IPS-18c (cell line): ENCODE results near the gene HUNK.

ENCODE experiments used
- H3K4me3 ChIP-seq: 2 replicates; pipeline ENCODE4 v1.7.0; 2013; ENCODE audit warnings: low read depth, mild to moderate bottlenecking, low read length, moderate library complexity; ENCODE audit not compliant: insufficient read depth
- H3K9me3 ChIP-seq: one replicate; pipeline ENCODE4 v1.6.1; 2013; ENCODE audit warnings: mild to moderate bottlenecking, low read length, moderate library complexity; ENCODE audit not compliant: control insufficient read depth, insufficient read depth

Gene HUNK

DNA sequence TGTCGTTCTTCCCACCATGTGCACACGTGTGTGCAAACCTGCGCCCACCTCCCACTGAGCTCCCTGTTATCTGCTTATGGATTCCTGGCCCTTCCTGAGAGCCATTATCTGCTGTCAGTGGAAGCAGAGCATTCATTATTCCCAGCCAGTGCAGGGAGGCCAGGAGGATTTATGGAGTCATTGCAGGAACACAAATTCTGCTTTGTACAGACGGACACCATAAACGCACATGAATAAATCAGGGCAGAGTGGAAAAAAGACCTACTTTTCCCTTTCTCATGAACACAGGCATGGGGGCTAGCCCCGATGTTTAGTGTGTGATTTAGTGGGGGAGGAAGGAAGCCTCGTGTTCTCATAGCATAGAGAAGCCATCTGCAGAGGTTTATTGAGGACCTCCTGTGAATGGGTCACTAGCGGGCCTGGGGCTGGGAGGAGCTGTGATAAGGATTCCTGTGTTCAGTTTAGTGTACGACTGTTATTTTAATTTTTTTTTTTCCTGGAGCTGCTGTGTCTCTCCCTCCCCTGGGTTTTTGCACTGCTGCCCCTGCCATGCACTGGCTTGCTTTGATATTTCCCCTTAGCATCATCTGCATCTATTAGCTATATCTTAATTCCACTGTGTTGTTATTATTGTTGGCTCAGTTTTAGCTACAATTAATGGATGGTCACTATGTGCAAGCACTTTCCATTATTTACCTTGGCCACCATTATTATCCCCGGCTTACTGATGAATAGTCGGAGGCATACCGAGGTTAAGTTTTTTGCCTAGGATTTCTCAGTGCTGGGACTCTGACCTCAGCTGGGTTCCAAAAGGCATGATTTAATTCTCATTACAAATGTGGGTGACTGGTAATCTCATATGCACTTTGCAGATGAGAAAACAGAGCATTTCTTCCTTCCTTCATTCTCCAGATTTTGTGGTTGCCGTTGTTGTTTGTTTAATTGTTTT lies 33.0 kb downstream of the HUNK start:
- no peaks in the 10 kb centered on the region for H3K9me3 ChIP-seq
- no peak overlapping the region for H3K4me3 ChIP-seq

DNA sequence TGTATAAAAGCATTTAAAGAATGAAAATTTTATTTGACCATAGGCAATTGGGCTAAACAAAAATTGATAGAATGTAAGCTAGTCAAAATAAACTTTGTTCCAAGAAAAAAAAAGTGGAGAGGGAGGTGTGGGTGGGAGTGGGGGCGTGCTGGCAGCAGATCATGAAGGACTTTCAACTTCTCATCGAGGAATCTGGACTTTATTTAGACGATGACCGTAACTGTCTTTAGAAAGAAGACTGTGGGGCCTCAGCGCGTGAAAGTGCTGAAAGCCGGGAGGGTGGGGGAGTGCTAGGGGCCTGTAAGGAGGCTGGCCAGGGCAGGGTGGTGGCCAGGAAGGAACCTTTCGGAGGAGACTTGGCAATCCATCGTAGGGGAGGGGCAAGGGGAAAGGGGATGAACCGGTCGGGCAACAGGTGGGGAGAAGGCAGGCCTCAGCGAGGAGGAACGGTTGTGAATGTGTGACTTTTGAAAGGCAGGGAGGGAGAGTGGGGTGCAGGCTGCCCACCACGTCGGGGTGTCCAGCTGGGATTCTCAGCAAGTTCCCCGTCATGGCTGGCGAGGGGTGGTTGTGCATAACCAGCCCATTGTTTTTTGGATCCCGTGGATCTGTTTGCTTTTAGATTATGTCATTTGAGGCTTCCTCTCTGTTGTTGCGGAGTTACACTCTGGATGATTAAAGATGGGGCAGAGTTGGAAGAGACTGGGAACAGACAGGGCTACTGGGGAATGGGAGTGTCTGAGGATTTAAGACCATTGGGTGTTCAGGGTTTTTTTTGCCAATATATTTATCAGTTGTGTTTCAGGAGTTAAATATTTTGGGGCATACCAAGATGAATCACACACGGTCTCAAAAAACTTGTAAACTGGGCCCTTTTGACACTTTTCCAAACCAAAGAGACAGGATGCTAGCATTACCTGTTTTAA lies 35.5 kb downstream of the HUNK start:
- no peaks in the 10 kb centered on the region for H3K9me3 ChIP-seq
- H3K4me3 ChIP-seq = no peak overlapping the region

DNA sequence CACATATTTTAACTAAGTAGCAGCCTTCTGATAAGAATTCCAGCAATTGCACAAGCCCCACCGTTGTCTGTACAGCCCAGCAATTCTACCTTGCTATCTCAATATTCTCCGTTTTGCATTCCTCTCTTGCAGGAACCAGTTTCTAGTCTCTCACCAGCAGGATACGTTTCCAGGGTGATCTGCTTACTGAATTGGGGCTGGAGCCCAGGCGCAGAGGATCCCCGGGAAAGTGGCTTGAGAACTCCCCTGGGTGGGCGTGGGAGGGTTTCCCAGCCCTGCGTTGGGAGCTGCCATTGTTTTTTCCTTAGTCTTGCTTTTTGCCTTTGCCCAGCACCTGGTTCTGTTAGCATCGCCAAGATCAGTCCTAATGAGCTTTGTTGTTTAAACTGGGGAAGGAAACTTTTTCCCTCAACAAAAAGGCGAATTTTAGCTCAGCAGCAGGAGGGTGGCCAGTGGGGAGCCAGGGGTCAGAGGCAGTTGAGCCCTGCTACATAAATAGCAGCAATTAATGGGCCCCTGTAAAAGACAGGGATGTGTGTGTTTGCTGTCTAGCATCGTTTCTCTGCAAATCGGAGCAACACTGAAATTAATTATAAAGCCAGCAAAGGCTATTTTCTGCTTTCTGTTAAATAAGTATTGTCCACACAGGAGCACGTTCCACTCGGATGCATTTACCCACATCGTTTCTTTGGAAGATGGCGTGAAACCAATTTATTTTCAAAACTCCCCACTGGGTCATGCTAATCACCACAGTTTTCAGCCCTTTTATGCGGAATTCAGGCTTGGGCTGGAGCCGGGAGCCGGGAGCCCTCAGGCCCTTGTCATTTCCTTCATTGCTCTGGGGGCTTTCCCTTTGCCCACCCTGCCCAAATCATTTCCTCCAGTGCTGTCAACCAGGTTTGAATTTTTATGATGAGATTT lies 36.6 kb downstream of the HUNK start:
- no peaks in the 10 kb centered on the region for H3K9me3 ChIP-seq
- no peak overlapping the region for H3K4me3 ChIP-seq

DNA sequence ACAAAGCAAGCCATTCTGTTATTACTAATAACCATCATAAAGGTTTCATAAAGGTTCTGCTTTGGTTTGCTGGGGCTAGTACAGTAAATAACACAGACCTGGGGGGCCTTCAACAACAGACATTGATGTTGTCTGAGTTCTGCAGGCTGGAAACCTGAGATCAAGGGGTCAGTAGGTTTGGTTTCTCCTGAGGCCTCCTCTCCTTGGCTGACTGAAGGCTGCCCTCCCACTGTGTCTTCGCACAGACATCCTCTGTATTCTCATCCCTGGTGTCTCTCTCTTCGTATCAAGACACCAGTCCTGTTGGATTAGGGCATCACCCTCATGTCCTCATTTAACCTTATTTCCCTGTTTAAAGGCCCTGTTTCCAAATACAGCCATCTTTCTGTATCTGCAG lies 37.3 kb downstream of the HUNK start:
- no peak overlapping the region for H3K4me3 ChIP-seq
- no peaks in the 10 kb centered on the region for H3K9me3 ChIP-seq

GRCh38 chr21:31911138-31911907 lies 38.5 kb downstream of the HUNK start:
- Histone ChIP-seq H3K4me3 (no peak overlapping the region), H3K9me3 (no peaks in the 10 kb centered on the region)

DNA sequence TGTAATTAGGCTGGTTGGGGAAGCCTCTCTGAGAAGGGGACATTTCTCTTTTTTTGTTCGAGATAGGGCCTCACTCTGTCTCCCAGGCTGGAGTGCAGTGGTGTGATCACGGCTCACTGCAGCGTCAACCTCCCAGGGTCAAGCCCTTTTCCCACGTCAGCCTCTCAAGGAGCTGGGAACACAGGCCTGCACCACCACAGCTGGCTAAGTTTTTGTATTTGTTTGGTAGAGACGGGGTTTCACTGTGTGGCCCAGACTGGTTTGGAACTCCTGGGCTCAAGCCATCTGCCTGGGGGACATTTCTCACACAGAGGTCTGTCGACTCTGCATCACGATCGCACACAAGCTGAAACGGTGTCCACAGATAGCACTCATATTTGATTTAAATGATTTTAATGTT lies 39.7 kb downstream of the HUNK start:
- H3K4me3 ChIP-seq = no peak overlapping the region
- no peaks in the 10 kb centered on the region for H3K9me3 ChIP-seq

- Histone ChIP-seq H3K9me3 (no peaks in the 10 kb centered on the region), H3K4me3 (no peak overlapping the region)
Measured at GRCh38 chr21:31913182-31913608, 40.4 kb downstream of the HUNK start.

GRCh38 chr21:31914472-31914871 lies 41.7 kb downstream of the HUNK start:
- no peaks in the 10 kb centered on the region for H3K9me3 ChIP-seq
- H3K4me3 ChIP-seq = no peak overlapping the region

GRCh38 chr21:31915566-31915965 lies 42.7 kb downstream of the HUNK start:
- no peak overlapping the region for H3K4me3 ChIP-seq
- no peaks in the 10 kb centered on the region for H3K9me3 ChIP-seq

DNA sequence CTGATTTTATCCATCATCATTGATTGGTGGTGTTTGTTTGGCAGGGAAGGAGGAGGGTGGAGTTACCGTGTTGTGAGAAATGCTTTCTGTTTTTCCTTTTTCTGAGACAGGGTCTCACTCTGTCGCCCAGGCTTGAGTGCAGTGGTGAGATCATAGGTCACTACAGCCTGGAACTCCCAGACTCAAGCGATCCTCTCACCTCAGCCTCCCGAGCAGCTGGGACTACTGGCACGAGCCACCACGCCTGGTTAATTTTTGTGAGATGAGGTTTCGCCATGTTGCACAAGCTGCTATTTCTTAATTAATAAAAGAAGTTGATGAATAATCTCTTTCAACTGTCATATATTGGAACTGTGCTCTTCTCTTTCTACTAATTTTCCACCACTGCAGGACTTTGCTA lies 44.3 kb downstream of the HUNK start:
- Histone ChIP-seq H3K4me3 (no peak overlapping the region), H3K9me3 (no peaks in the 10 kb centered on the region)

- H3K4me3 ChIP-seq = no peak overlapping the region
- H3K9me3 ChIP-seq = no peaks in the 10 kb centered on the region
Measured at GRCh38 chr21:31918250-31918775, 45.5 kb downstream of the HUNK start.

- H3K9me3 ChIP-seq = no peaks in the 10 kb centered on the region
Measured at GRCh38 chr21:31920275-31920674, 47.5 kb downstream of the HUNK start.

DNA sequence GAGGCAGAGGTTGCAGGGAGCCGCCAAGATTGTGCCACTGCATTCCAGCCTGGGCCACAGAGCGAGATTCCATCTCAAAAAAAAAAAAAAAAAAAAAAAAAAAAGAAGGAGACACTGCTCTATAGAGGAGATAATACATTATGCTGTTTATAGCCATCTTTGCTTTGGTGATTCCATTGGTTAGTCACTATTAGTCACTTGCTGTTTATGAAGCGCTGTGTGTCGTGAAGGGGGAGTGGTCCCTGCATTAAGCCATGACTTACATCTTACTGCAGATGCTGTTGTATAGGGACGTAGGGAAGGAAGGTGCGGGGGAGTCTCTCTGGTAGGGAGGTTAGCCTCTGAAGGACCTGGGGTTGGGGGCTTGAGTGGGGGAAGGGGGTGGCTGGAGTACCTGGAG lies 48.3 kb downstream of the HUNK start:
- no peaks in the 10 kb centered on the region for H3K9me3 ChIP-seq
- no peak overlapping the region for H3K4me3 ChIP-seq

More at GRCh38 chr21:31920275-31920674, 47.5 kb downstream of the HUNK start:
- no peak overlapping the region for H3K4me3 ChIP-seq

DNA sequence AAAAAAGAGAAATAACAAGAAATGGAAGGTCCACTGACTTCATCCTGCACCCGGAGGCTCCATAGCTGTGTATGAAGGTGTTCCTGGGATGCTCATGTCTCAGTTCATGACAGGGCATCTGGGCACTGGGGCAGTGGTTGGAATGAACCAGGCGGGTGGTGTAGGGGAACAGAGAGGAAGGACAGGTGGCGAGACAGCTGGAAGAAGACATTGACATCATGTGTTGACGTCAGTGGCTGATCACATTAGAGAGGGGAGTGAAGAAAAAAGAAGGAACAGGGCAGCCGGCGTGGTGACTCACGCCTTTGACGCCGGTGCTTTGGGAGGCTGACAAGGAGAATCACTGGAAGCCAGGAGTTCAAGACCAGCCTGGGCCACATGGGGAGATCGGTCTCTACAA lies 50.1 kb downstream of the HUNK start:
- no peaks in the 10 kb centered on the region for H3K9me3 ChIP-seq
- H3K4me3 ChIP-seq = no peak overlapping the region

DNA sequence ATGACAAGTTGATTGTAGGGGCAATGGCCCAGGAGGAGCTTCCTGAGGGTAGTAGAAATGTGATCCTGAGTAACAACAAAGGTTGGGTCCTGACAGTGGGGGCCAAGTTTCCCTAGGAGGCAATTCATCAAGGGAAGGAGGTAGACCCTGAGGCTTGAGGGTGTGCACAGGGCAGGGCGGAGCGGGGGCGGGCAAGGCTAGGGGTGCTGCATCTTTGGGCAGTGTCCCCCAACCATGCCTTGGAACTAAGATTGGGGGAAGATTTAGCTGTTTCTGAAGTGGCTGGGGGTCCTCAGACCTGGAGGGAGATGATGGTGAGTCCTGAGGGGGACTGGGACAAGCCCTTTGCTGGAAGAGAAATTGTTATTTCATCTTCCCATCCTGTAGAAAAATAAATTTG lies 50.9 kb downstream of the HUNK start:
- H3K9me3 ChIP-seq = no peaks in the 10 kb centered on the region
- no peak overlapping the region for H3K4me3 ChIP-seq

GRCh38 chr21:31924548-31924947 lies 51.7 kb downstream of the HUNK start:
- Histone ChIP-seq H3K4me3 (no peak overlapping the region), H3K9me3 (no peaks in the 10 kb centered on the region)
